Astrocyte of the cerebellum (primary cell): ENCODE results near the gene OR6K3.

Experiments
- DNase-seq: peaks from one replicate; pipeline ENCODE4 v3.0.0-alpha.2; 2011; ENCODE audit warnings: low read depth
- H3K4me3 ChIP-seq: 2 replicates; pipeline ENCODE4 v1.5.1; 2011; ENCODE audit warnings: mild to moderate bottlenecking, low read depth, low read length, moderate library complexity
- in situ Hi-C: cut with HindIII; loops from 2 replicates; pipeline ENCODE4 v1.10.0; 2017; ENCODE audit warnings: low sequenced_read_pairs
- TF ChIP-seq, protein P1 (sequence below): IDR thresholded peaks from 2 replicates; pipeline ENCODE4 v1.5.1; 2012; ENCODE audit warnings: low read length, low read depth, moderate library complexity, mild to moderate bottlenecking; ENCODE audit errors: missing control alignments

Gene OR6K3

DNA sequence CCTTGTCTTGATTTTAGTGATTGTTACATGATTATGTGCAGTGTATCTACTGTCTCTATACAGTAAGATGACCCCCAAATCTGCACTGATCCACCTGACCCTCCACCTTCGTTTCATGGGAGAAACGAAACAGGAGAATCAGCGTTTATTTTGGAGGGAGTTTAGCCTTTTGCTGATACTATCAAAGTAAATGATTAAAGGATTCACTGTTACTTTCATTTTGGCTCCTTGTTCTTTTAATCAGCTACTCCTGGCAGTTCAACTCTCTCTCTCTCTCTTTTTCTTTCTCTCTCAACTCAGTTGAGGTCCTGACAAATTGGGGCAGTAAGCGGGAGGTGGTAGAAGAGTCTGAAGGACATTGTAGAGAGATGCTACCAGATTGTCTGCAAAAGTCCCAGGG lies 9.9 kb upstream of the OR6K3 start:
- H3K4me3 ChIP-seq, result no peak overlapping the region
- in situ Hi-C loops, result no loop called here
- no peak for DNase-seq
- TF ChIP-seq, protein P1, sequence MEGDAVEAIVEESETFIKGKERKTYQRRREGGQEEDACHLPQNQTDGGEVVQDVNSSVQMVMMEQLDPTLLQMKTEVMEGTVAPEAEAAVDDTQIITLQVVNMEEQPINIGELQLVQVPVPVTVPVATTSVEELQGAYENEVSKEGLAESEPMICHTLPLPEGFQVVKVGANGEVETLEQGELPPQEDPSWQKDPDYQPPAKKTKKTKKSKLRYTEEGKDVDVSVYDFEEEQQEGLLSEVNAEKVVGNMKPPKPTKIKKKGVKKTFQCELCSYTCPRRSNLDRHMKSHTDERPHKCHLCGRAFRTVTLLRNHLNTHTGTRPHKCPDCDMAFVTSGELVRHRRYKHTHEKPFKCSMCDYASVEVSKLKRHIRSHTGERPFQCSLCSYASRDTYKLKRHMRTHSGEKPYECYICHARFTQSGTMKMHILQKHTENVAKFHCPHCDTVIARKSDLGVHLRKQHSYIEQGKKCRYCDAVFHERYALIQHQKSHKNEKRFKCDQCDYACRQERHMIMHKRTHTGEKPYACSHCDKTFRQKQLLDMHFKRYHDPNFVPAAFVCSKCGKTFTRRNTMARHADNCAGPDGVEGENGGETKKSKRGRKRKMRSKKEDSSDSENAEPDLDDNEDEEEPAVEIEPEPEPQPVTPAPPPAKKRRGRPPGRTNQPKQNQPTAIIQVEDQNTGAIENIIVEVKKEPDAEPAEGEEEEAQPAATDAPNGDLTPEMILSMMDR, result no peak

DNA sequence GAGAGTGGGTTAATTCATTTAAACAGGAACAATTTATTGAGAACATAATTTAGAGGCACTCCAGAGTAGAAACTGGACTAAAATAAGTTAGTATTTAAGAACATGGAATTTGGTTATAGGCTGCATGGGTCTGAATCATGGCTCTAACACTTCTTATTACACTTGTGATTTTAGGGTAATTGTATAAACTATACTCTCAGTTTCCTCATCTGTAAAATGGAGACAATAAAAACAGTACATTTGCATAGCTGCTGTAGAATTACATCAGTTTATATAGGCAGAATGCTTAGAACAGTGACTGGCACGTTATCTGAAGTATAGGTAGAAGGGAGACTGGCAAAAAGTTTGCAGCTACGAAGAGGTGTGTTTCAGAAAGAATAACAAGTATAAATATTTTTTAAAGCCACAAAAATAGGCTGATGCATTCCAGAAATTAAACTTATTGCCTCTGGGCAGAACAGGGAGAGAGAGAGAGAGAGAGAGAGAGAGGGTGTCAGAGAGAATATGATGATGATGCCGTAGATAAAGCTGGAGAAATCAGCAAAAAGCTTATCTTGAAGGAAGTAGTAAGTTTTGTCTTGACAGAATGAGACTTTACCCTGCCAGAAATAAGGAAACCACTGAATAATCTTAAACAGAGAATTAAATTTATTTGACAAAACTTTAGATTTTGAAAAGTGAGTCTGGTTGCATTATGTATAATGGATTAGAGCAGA lies 8.1 kb upstream of the OR6K3 start:
- H3K4me3 ChIP-seq, result no peak overlapping the region
- no peak for DNase-seq
- TF ChIP-seq, protein P1, result no peak
- in situ Hi-C loops, result no loop called here

DNA sequence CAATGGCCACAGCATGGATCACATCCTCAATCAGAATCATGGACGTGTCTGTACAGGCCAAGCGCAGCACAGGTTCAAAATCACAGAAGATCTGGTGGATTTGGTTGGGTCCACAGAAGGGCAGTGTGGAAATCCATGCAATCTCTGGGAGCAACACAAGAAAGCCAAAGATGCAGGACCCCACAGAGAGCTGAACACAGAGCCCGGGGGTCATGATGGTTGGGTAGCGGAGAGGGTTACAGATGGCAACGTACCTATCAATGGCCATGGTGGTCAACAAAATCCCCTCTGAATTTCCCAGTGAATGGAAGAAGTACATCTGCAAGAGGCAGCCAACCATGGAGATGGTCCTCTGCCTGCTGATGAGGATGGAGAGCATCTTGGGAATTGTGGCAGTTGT lies 3.9 kb upstream of the OR6K3 start:
- DNase-seq, result no peak
- TF ChIP-seq, protein P1, result no peak
- no peak overlapping the region for H3K4me3 ChIP-seq
- in situ Hi-C loops, result no loop called here

DNA sequence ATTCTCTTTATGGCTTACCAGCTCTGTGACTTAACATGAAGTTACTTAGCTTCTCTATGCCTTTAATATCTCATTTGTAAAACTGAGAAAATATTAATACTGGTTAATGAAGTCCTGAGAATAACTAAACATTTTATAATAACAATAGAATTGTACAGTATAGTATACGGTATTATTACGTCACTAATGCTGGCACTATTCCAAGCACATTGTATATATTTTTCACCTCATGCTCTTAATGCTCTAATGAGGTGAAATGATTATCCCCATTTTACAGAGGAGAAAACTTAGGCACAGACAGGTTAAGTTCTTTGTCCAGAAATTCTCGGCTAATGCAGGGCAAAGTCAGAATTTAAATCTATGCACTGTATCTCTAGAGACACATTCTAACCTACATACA lies 856 bp downstream of the OR6K3 start:
- no peak overlapping the region for H3K4me3 ChIP-seq
- no peak for DNase-seq
- in situ Hi-C loops, result no loop called here
- TF ChIP-seq, protein P1, result no peak

DNA sequence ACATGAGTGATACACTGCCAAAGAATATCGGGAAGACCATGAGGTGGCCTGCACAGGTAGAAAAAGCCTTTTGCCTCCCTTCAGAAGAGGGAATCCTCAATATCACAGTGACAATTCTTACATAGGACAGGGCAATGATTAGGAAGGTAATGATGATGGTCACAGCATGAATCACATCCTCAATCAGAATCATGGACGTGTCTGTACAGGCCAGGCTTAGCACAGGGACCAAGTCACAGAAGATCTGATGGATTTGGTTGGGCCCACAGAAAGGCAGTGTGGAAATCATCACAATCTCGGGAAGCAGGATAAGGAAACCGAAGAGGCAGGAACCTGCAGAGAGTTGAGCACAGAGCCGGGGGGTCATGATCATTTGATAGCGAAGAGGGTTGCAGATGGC lies 3.2 kb downstream of the OR6K3 start:
- no peak for DNase-seq
- in situ Hi-C loops, result no loop called here
- no peak overlapping the region for H3K4me3 ChIP-seq
- TF ChIP-seq, protein P1, result no peak

DNA sequence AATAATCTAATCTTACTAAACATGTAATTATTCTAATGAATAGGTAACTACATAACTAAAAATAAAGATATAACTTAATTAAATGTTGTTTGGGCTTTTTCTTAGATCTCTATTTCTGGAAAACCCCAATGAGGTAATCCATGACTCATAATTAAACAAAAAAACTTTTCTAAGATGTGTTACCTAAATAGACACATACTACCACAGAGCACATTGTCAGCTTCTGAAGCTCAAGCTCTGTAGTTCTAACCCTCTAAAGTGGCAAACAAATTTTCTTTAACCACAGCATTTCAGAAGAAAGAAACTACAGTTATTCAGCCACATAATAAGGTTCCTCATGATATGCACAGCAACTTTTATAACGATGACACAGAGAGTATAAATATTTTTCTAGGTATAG lies 4.2 kb downstream of the OR6K3 start:
- in situ Hi-C loops, result no loop called here
- TF ChIP-seq, protein P1, result no peak
- DNase-seq, result no peak
- H3K4me3 ChIP-seq, result no peak overlapping the region
